ENCODE measurements around the gene CBLB. TPM values are rescaled to one million over a fixed set of nuclear protein-coding genes. Genes with fewer than 3 reads are reported as not detected.
A peak's percentile ranks its signal among the peaks of the same experiment; 100 is the strongest.

The CBLB gene
- total and polyA plus RNA-seq, 9 of the 15 experiments (the other 6 are each of a cell fraction or from before 2014, with no cell fraction given): 1.8 to 8.1 (median 5.3) TPM

DNA sequence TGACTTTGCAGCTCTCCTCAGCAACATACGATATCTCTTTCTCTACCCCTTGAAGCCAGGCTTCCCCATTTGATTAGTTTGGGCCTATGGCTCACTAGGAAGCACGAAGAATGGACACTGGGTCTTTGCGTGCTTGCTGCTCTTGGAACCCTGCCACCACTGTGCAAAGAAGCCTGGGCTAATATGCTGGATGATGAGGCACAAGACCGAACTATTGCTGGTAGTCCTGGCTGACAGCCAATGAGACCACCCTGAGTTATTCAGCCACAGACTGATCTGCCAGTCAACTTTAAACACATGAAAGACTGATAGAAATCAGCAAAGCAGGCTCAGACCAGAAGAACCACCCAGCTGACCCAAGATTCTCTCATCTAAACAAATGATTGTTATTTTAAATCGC, 250.3 kb downstream of the CBLB start:
- no peaks in the 10 kb centered on the region for H3K36me3 ChIP-seq (ENCODE audit: control insufficient read depth, insufficient read depth, low read length)
- TF ChIP-seq TARDBP (IDR thresholded peaks at IDR 0.05) (no peak), BCOR (IDR thresholded peaks at IDR 0.05) (no peak), MTA3 (IDR thresholded peaks at IDR 0.05; ENCODE audit: borderline replicate concordance) (no peak), FOXP1 (CRISPR knock-in tag; IDR thresholded peaks at IDR 0.05) (no peak), ZNF121 (CRISPR knock-in tag; conservative IDR thresholded peaks at IDR 0.05) (no peak), FOS (IDR thresholded peaks at IDR 0.05; ENCODE audit: extremely low read depth, insufficient read length) (no peak), RBM15 (IDR thresholded peaks at IDR 0.05; ENCODE audit: insufficient read depth, low read length) (no peak), GABPB2 (CRISPR knock-in tag; conservative IDR thresholded peaks at IDR 0.05) (no peak), PHF8 (IDR thresholded peaks at IDR 0.05; ENCODE audit: borderline replicate concordance, low read length) (no peak), ZNF165 (CRISPR knock-in tag; IDR thresholded peaks at IDR 0.05; ENCODE audit: borderline replicate concordance) (no peak), CREBBP (IDR thresholded peaks at IDR 0.05; ENCODE audit: low read depth, low read length) (no peak), CCNT2 (IDR thresholded peaks at IDR 0.05; ENCODE audit: borderline replicate concordance, extremely low read depth, insufficient read length, low read depth, low read length) (no peak), MEIS2 (IDR thresholded peaks at IDR 0.05; ENCODE audit: partially characterized antibody) (no peak)
- TF ChIP-seq, protein P1, sequence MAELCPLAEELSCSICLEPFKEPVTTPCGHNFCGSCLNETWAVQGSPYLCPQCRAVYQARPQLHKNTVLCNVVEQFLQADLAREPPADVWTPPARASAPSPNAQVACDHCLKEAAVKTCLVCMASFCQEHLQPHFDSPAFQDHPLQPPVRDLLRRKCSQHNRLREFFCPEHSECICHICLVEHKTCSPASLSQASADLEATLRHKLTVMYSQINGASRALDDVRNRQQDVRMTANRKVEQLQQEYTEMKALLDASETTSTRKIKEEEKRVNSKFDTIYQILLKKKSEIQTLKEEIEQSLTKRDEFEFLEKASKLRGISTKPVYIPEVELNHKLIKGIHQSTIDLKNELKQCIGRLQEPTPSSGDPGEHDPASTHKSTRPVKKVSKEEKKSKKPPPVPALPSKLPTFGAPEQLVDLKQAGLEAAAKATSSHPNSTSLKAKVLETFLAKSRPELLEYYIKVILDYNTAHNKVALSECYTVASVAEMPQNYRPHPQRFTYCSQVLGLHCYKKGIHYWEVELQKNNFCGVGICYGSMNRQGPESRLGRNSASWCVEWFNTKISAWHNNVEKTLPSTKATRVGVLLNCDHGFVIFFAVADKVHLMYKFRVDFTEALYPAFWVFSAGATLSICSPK (IDR thresholded peaks at IDR 0.05; ENCODE audit: borderline replicate concordance): no peak
- TF ChIP-seq, protein P2, sequence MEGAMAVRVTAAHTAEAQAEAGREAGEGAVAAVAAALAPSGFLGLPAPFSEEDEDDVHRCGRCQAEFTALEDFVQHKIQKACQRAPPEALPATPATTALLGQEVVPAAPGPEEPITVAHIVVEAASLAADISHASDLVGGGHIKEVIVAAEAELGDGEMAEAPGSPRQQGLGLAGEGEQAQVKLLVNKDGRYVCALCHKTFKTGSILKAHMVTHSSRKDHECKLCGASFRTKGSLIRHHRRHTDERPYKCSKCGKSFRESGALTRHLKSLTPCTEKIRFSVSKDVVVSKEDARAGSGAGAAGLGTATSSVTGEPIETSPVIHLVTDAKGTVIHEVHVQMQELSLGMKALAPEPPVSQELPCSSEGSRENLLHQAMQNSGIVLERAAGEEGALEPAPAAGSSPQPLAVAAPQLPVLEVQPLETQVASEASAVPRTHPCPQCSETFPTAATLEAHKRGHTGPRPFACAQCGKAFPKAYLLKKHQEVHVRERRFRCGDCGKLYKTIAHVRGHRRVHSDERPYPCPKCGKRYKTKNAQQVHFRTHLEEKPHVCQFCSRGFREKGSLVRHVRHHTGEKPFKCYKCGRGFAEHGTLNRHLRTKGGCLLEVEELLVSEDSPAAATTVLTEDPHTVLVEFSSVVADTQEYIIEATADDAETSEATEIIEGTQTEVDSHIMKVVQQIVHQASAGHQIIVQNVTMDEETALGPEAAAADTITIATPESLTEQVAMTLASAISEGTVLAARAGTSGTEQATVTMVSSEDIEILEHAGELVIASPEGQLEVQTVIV (CRISPR knock-in tag; IDR thresholded peaks at IDR 0.05; ENCODE audit: borderline replicate concordance): no peak
- ChIA-PET POLR2A (no interaction called here), CTCF (ENCODE audit: low intra/inter-chr PET ratio) (no interaction called here)
- no peak for FAIRE-seq
- no peaks in the 10 kb centered on the region for H3K9me1 ChIP-seq (ENCODE audit: control insufficient read depth, insufficient read depth, low read length)
- DNase-seq (ENCODE audit: extremely low read depth in 1 of 4, low spot score in 3 of 4): peak in 1 of 4 experiments; percentile 8
- 10% methylated on average over 5 of the region's 5 CpGs for WGBS (ENCODE audit: insufficient coverage, low coverage, missing lambda C conversion rate)
- no peaks in the 10 kb centered on the region for H3K79me2 ChIP-seq (ENCODE audit: control insufficient read depth, insufficient read depth, low read length)
- peaks cover 0 to 14% of the 10 kb centered on the region in 2 experiments; a peak in 4 of 5 replicates for H3K4me1 ChIP-seq (replicated peaks in 1 of 2; ENCODE audit: control insufficient read depth in 2 of 2, insufficient read depth in 2 of 2, low read length in 2 of 2)
- intact Hi-C loops (cut with micrococcal nuclease) (no loop called here), in situ Hi-C loops (cut with MboI) (no loop called here)
- no peak overlapping the region for H3K9ac ChIP-seq (ENCODE audit: insufficient read depth in 1 of 2, low read depth in 2 of 2, low read length in 2 of 2)
- H3K4me3 ChIP-seq: no peak overlapping the region
- H3K4me2 ChIP-seq (ENCODE audit: insufficient read depth, low read length): no peak overlapping the region
- no peaks in the 10 kb centered on the region for H3K9me3 ChIP-seq (replicated peaks; ENCODE audit: control insufficient read depth, insufficient read depth, low read depth, low read length)
- BruUV-seq (replicated peaks): no TSS peak
- ATAC-seq: no peak
- no peak overlapping the region for H3K27ac ChIP-seq (ENCODE audit: extremely low read depth, low read depth, low read length)
- no peaks in the 10 kb centered on the region for H4K20me1 ChIP-seq (replicated peaks; ENCODE audit: control insufficient read depth, insufficient read depth, low read length)
- H2AFZ ChIP-seq (ENCODE audit: low read depth, low read length): 0 out of 2 replicates have a peak overlapping the region, but pooled peaks have one; percentile 16
- no peaks in the 10 kb centered on the region for H3K27me3 ChIP-seq (ENCODE audit: control insufficient read depth in 2 of 2, insufficient read depth in 2 of 2, low read length in 2 of 2)

All from K562 (cell line).